Fibroblast of peridontal ligament (primary cell): Measurements from ENCODE around the gene PKP4.

Experiments
- DNase-seq: peaks from one replicate; pipeline ENCODE4 v3.0.0-alpha.2; 2010; ENCODE audit errors: extremely low read depth

PKP4 gene

GRCh38 chr2:158499383-158499782 lies 42.6 kb downstream of the PKP4 start:
- DNase-seq: no peak

- DNase-seq: no peak
These were observed 43.6 kb downstream of the PKP4 start for GRCh38 chr2:158500333-158500732.

GRCh38 chr2:158501301-158501700 lies 44.5 kb downstream of the PKP4 start:
- DNase-seq: no peak

GRCh38 chr2:158502974-158503373 lies 46.2 kb downstream of the PKP4 start:
- peak; percentile 98 for DNase-seq

- DNase-seq: no peak
These were observed 47.3 kb downstream of the PKP4 start for GRCh38 chr2:158504088-158504487.

- DNase-seq: no peak
These were observed 48.7 kb downstream of the PKP4 start for GRCh38 chr2:158505448-158505934.

GRCh38 chr2:158507141-158507540 lies 50.4 kb downstream of the PKP4 start:
- DNase-seq: no peak

GRCh38 chr2:158507679-158508078 lies 50.9 kb downstream of the PKP4 start:
- no peak for DNase-seq

- DNase-seq: peak; percentile 57
These were observed 53.4 kb downstream of the PKP4 start for GRCh38 chr2:158509928-158510797.

GRCh38 chr2:158510887-158511286 lies 54.1 kb downstream of the PKP4 start:
- no peak for DNase-seq

GRCh38 chr2:158511706-158512105 lies 55.0 kb downstream of the PKP4 start:
- DNase-seq: no peak

GRCh38 chr2:158512323-158512722 lies 55.6 kb downstream of the PKP4 start:
- DNase-seq: no peak

- DNase-seq: no peak
These were observed 57.1 kb downstream of the PKP4 start for GRCh38 chr2:158513841-158514240.

GRCh38 chr2:158518084-158518483 lies 61.3 kb downstream of the PKP4 start:
- peak; percentile 66 for DNase-seq

GRCh38 chr2:158519481-158519880 lies 62.7 kb downstream of the PKP4 start:
- no peak for DNase-seq

GRCh38 chr2:158529379-158530259 lies 72.9 kb downstream of the PKP4 start:
- DNase-seq: peak; percentile 83

- no peak for DNase-seq
These were observed 74.1 kb downstream of the PKP4 start for GRCh38 chr2:158530829-158531228.

GRCh38 chr2:158533009-158533408 lies 76.3 kb downstream of the PKP4 start:
- no peak for DNase-seq

- peak; percentile 67 for DNase-seq
These were observed 82.6 kb downstream of the PKP4 start for GRCh38 chr2:158539176-158540005.

- DNase-seq: no peak
These were observed 85.8 kb downstream of the PKP4 start for GRCh38 chr2:158542577-158542976.

- no peak for DNase-seq
These were observed 87.2 kb downstream of the PKP4 start for GRCh38 chr2:158543957-158544356.

- DNase-seq: no peak
These were observed 88.2 kb downstream of the PKP4 start for GRCh38 chr2:158544998-158545397.
